Peyer's patch (tissue), 4 donors: Measurements from ENCODE around the gene SEPTIN5. TPM values are rescaled to one million over a fixed set of nuclear protein-coding genes. Genes with fewer than 3 reads are reported as not detected.
A peak's percentile ranks its signal among the peaks of the same experiment; 100 is the strongest.

ENCODE experiments used
- DNase-seq, 3 donors: peaks; one replicate each; pipeline ENCODE4 v3.0.0-alpha.2; 2017 to 2019
- H3K27ac ChIP-seq, 4 donors: fragments of 200-600 bp; sonication (generic); one replicate each; pipeline ENCODE4 v1.5.1; 2016 to 2019
- H3K27me3 ChIP-seq, 2 donors: fragments of 200-600 bp; sonication (generic); one replicate each; pipeline ENCODE4 v1.5.1; 2019
- H3K36me3 ChIP-seq, 3 donors: fragments of 200-600 bp; sonication (generic); one replicate each; pipeline ENCODE4 v1.5.1; 2016 to 2019
- H3K4me1 ChIP-seq, 4 donors: fragments of 200-600 bp; sonication (generic); one replicate each; pipeline ENCODE4 v1.5.1; 2016 to 2019
- H3K4me3 ChIP-seq, 4 donors: fragments of 200-600 bp; sonication (generic); 1 replicate in 3 of 4; 2 replicates in 1 of 4; pipeline ENCODE4 v1.5.1; 2016 to 2019; ENCODE audit warnings: mild to moderate bottlenecking in 1 of 4
- H3K9me3 ChIP-seq, 4 donors: fragments of 200-600 bp; sonication (generic); one replicate each; pipeline ENCODE4 v1.5.1; 2016 to 2019; ENCODE audit warnings: mild to moderate bottlenecking in 1 of 4
- POLR2A ChIP-seq, 2 donors: fragments of 450-650 bp; IDR thresholded peaks; one replicate each; pipeline ENCODE4 v1.5.1; 2017; ENCODE audit warnings: antibody characterized with exemption in 2 of 2, mild to moderate bottlenecking in 2 of 2, moderate library complexity in 2 of 2
- total RNA-seq, 4 donors: library from RNA; depleted of rRNA; stranded (reverse); fragments of >200 nt; gene quantifications; one replicate each; pipeline ENCODE4 v1.1.0, GENCODE V29; 2016
- TF ChIP-seq, protein P1 (sequence below), 6 experiments: fragments of 450-650 bp in 4 of 6; fragments of 200-600 bp in 2 of 6; sonication (generic) in 1 of 6; IDR thresholded peaks; one replicate each; pipeline ENCODE4 v1.5.1; 2017 to 2019; ENCODE audit warnings: antibody characterized with exemption in 6 of 6, mild to moderate bottlenecking in 3 of 6, moderate library complexity in 1 of 6

Gene SEPTIN5
- total RNA-seq, 4 donors from 2014 or later = 2.8 to 20.6 (median 5.0) TPM

GRCh38 chr22:19766511-19767426, 52.5 kb downstream of the SEPTIN5 start:
- Histone ChIP-seq H3K36me3 (no peaks in the 10 kb centered on the region), H3K4me3 (peak overlapping the region; percentile 17 to 51 (median 38)), H3K27me3 (peaks cover 0 to 59% of the 10 kb centered on the region in 2 donors), H3K4me1 (peaks cover 0 to 27% (median 13%) of the 10 kb centered on the region in 4 donors), H3K27ac (peak overlapping the region in 1 of 4 donors; percentile 19), H3K9me3 (peaks cover 0 to 2% (median 0%) of the 10 kb centered on the region in 4 donors)
- peak; percentile 47 to 77 (median 68) for DNase-seq
- no peak for TF ChIP-seq POLR2A (IDR thresholded peaks at IDR 0.05)
- TF ChIP-seq, protein P1, sequence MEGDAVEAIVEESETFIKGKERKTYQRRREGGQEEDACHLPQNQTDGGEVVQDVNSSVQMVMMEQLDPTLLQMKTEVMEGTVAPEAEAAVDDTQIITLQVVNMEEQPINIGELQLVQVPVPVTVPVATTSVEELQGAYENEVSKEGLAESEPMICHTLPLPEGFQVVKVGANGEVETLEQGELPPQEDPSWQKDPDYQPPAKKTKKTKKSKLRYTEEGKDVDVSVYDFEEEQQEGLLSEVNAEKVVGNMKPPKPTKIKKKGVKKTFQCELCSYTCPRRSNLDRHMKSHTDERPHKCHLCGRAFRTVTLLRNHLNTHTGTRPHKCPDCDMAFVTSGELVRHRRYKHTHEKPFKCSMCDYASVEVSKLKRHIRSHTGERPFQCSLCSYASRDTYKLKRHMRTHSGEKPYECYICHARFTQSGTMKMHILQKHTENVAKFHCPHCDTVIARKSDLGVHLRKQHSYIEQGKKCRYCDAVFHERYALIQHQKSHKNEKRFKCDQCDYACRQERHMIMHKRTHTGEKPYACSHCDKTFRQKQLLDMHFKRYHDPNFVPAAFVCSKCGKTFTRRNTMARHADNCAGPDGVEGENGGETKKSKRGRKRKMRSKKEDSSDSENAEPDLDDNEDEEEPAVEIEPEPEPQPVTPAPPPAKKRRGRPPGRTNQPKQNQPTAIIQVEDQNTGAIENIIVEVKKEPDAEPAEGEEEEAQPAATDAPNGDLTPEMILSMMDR (IDR thresholded peaks at IDR 0.05) = peak in 3 of 6 experiments; percentile 14 to 46 (median 29)

DNA sequence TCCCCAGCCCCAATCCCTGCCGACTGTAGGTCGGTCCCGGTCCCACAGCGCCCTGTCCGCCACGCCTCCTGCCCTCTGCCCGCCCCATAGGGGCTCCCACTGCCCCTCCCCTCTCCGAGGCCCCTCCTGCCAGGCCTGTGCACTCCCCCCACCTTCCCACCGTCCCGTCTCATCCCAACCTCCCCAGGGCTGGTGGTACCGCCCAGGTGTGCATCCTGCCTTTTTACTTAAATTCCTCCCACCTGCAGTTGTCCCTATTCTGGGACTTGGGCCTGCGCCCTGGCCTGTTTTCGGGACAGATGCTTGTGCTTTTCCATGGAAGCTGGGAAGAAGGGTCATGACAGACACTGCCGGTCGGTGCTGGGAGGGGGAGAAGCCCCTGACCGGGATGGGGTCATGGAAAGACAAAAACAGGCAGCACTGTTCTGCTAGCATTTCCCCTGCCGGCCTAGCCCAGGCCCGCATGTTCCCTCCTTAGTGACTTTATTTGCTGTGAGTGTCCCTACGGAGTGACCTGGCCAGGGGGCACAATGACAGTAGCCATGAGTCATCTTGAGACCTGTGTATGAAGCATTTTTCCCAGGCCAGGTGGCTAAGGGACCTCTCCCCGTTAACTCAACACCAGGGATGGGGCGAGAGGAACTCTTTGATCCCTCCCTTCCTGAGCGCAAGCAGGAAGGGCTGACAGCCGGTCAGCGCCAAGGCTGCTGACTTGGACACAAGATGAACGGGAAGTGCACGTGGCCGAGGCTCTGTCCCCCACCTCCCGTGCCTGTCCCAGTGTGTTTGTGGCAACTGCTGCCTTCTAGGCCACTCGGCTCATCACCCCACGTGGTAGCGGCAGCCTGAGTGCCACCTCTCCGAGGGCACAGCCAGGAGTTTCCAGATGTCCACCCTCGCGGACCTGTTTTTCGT, 53.4 kb downstream of the SEPTIN5 start:
- H3K4me3 ChIP-seq = peak overlapping the region in 2 of 4 donors; percentile 40 to 51
- no peak for DNase-seq
- peaks cover 0 to 53% of the 10 kb centered on the region in 2 donors for H3K27me3 ChIP-seq
- TF ChIP-seq, protein P1 (IDR thresholded peaks at IDR 0.05) = no peak
- no peak for TF ChIP-seq POLR2A (IDR thresholded peaks at IDR 0.05)
- no peak overlapping the region for H3K27ac ChIP-seq
- H3K4me1 ChIP-seq = peaks cover 0 to 27% (median 14%) of the 10 kb centered on the region in 4 donors
- peaks cover 0 to 2% (median 0%) of the 10 kb centered on the region in 4 donors for H3K9me3 ChIP-seq
- no peaks in the 10 kb centered on the region for H3K36me3 ChIP-seq

DNA sequence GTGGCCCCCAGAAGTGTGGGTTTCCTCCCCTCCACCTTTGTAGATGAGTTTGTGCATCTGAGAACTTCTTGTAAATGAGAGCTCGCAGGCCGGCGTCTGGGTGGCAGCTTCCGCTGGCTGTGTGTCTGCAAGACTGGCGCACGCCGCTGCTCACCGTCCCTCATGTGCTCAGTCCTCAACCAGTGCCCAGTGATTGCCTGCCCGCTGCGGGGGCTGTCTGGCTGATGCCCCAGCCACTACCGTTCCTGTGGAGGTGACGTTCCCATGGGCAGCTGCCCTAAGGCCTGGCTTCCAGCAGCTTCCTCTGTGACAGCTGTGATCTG, 55.1 kb downstream of the SEPTIN5 start:
- Histone ChIP-seq H3K36me3 (no peaks in the 10 kb centered on the region), H3K27ac (no peak overlapping the region), H3K9me3 (peaks cover 0 to 2% (median 0%) of the 10 kb centered on the region in 4 donors), H3K4me1 (peaks cover 0 to 30% (median 23%) of the 10 kb centered on the region in 4 donors), H3K4me3 (no peak overlapping the region), H3K27me3 (peaks cover 0 to 41% of the 10 kb centered on the region in 2 donors)
- TF ChIP-seq, protein P1 (IDR thresholded peaks at IDR 0.05) = no peak
- TF ChIP-seq POLR2A (IDR thresholded peaks at IDR 0.05) = no peak
- DNase-seq = no peak

- Histone ChIP-seq H3K36me3 (no peaks in the 10 kb centered on the region), H3K4me3 (no peak overlapping the region), H3K27me3 (peaks cover 0 to 32% of the 10 kb centered on the region in 2 donors), H3K27ac (no peak overlapping the region), H3K9me3 (peaks cover 0 to 2% (median 0%) of the 10 kb centered on the region in 4 donors), H3K4me1 (peaks cover 0 to 30% (median 22%) of the 10 kb centered on the region in 4 donors)
- TF ChIP-seq, protein P1 (IDR thresholded peaks at IDR 0.05) = no peak
- no peak for TF ChIP-seq POLR2A (IDR thresholded peaks at IDR 0.05)
- DNase-seq = no peak
Observed at GRCh38 chr22:19770349-19771220, 56.3 kb downstream of the SEPTIN5 start.

DNA sequence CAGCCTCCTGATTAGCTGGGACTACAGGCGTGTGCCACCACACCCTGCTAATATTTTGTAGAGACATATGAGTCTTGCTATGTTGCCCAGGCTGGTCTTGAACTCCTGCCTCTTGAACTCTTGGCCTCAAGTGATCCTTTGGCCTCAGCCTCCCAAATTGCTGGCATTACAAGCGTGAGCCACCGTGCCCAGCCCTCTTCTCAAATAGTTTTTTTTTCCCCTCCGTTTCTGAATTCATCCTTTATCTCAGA, 58.0 kb downstream of the SEPTIN5 start:
- Histone ChIP-seq H3K27ac (no peak overlapping the region), H3K4me3 (no peak overlapping the region), H3K9me3 (no peaks in the 10 kb centered on the region), H3K27me3 (peaks cover 0 to 19% of the 10 kb centered on the region in 2 donors), H3K36me3 (no peaks in the 10 kb centered on the region), H3K4me1 (peaks cover 0 to 15% (median 11%) of the 10 kb centered on the region in 4 donors)
- no peak for TF ChIP-seq POLR2A (IDR thresholded peaks at IDR 0.05)
- TF ChIP-seq, protein P1 (IDR thresholded peaks at IDR 0.05) = no peak
- no peak for DNase-seq
